Neural cell (in vitro differentiated cells): ENCODE data around the gene FREM2. TPM values are rescaled to one million over a fixed set of nuclear protein-coding genes. Genes with fewer than 3 reads are reported as not detected.

ENCODE experiments used
- H2AFZ ChIP-seq: fragments of 200-600, 300-800 bp; sonication (generic), shearing (Covaris generic); 2 replicates; pipeline ENCODE4 v1.6.0; 2014; ENCODE audit warnings: low read depth, mild to moderate bottlenecking, antibody characterized with exemption, low read length, moderate library complexity
- H3F3A ChIP-seq: fragments of 200-600 bp; shearing (Covaris generic); 2 replicates; pipeline ENCODE4 v1.6.1; 2016; ENCODE audit warnings: mild to moderate bottlenecking, moderate library complexity, mixed read lengths, antibody characterized with exemption, low read length; ENCODE audit not compliant: insufficient read depth, poor library complexity, severe bottlenecking
- H3K27ac ChIP-seq: fragments of 200-600, 300-800 bp; sonication (generic), shearing (Covaris generic); 2 replicates; pipeline ENCODE4 v1.5.1; 2014; ENCODE audit warnings: mild to moderate bottlenecking, low read length, moderate library complexity
- H3K27me3 ChIP-seq: fragments of 300-800, 200-600 bp; sonication (generic), shearing (Covaris generic); 2 replicates; pipeline ENCODE4 v1.6.0; 2014; ENCODE audit warnings: mild to moderate bottlenecking, low read depth, low read length, moderate library complexity; ENCODE audit not compliant: insufficient read depth
- H3K36me3 ChIP-seq: fragments of 300-800, 200-600 bp; sonication (generic), shearing (Covaris generic); 2 replicates; pipeline ENCODE4 v1.5.1; 2014; ENCODE audit warnings: mild to moderate bottlenecking, antibody characterized with exemption, low read length, moderate library complexity; ENCODE audit not compliant: insufficient read depth
- H3K4me2 ChIP-seq: fragments of 300-800, 200-600 bp; sonication (generic), shearing (Covaris generic); 2 replicates; pipeline ENCODE4 v1.6.0; 2014; ENCODE audit warnings: mild to moderate bottlenecking, low read length
- H3K4me3 ChIP-seq: fragments of 300-800, 200-600 bp; sonication (generic), shearing (Covaris generic); 2 replicates; pipeline ENCODE4 v1.5.1; 2014; ENCODE audit warnings: mild to moderate bottlenecking, low read length, moderate library complexity
- H3K79me2 ChIP-seq: fragments of 200-600 bp; shearing (Covaris generic); replicated peaks from 2 replicates; pipeline ENCODE4 v1.6.0; 2014; ENCODE audit warnings: mild to moderate bottlenecking, low read length, moderate library complexity; ENCODE audit not compliant: insufficient read depth
- H3K9ac ChIP-seq: fragments of 300-800, 200-600 bp; sonication (generic), shearing (Covaris generic); 2 replicates; pipeline ENCODE4 v1.6.1; 2016; ENCODE audit warnings: mild to moderate bottlenecking, low read length, mixed read lengths
- H3K9me2 ChIP-seq: fragments of 200-600 bp; shearing (Covaris generic); 2 replicates; pipeline ENCODE4 v1.6.1; 2016; ENCODE audit warnings: mild to moderate bottlenecking, low read length, mixed read lengths; ENCODE audit not compliant: insufficient read depth
- H3K9me3 ChIP-seq: fragments of 200-600, 300-800 bp; sonication (generic), shearing (Covaris generic); 2 replicates; pipeline ENCODE4 v1.6.1; 2016; ENCODE audit warnings: mild to moderate bottlenecking, mixed run types, low read length, moderate library complexity, mixed read lengths
- H4K20me1 ChIP-seq: fragments of 200-600 bp; shearing (Covaris generic); 2 replicates; pipeline ENCODE4 v1.6.1; 2016; ENCODE audit warnings: mild to moderate bottlenecking, mixed run types; ENCODE audit not compliant: insufficient read depth
- CTCF ChIP-seq: fragments of 450-650 bp; IDR thresholded peaks from 2 replicates; pipeline ENCODE4 v1.5.1; 2014; ENCODE audit warnings: antibody characterized with exemption, mild to moderate bottlenecking, moderate library complexity; ENCODE audit not compliant: poor library complexity, severe bottlenecking
- EP300 ChIP-seq: fragments of 450-650 bp; conservative IDR thresholded peaks from 2 replicates; pipeline ENCODE4 v1.6.1; 2014; ENCODE audit warnings: antibody characterized with exemption, mild to moderate bottlenecking, moderate library complexity; ENCODE audit not compliant: poor library complexity, severe bottlenecking
- EZH2 ChIP-seq: fragments of 200-600, 300-800 bp; shearing (Covaris generic), sonication (generic); IDR thresholded peaks from 2 replicates; pipeline ENCODE4 v1.6.1; 2014; ENCODE audit warnings: antibody characterized with exemption, low read length, borderline replicate concordance, mild to moderate bottlenecking; ENCODE audit not compliant: insufficient read depth, poor library complexity, severe bottlenecking
- MXI1 ChIP-seq: fragments of 450-650 bp; conservative IDR thresholded peaks from 2 replicates; pipeline ENCODE4 v1.6.1; 2014; ENCODE audit warnings: antibody characterized with exemption, mild to moderate bottlenecking; ENCODE audit not compliant: poor library complexity, severe bottlenecking
- POLR2AphosphoS5 ChIP-seq: IDR thresholded peaks from 2 replicates; pipeline ENCODE4 v1.6.1; 2012
- RAD21 ChIP-seq: fragments of 450-650 bp; conservative IDR thresholded peaks from 2 replicates; pipeline ENCODE4 v1.6.1; 2014; ENCODE audit warnings: antibody characterized with exemption, mild to moderate bottlenecking, moderate library complexity
- REST ChIP-seq: IDR thresholded peaks from 2 replicates; pipeline ENCODE4 v1.6.1; 2012; ENCODE audit warnings: borderline replicate concordance
- SMC3 ChIP-seq: fragments of 450-650 bp; conservative IDR thresholded peaks from 2 replicates; pipeline ENCODE4 v1.6.1; 2014; ENCODE audit warnings: antibody characterized with exemption, mild to moderate bottlenecking, moderate library complexity; ENCODE audit not compliant: poor library complexity
- TAF1 ChIP-seq: IDR thresholded peaks from 2 replicates; pipeline ENCODE4 v1.6.1; 2012; ENCODE audit warnings: low read depth
- polyA plus RNA-seq: library from polyadenylated mRNA; depleted of rRNA; stranded (reverse); fragments of >200 nt; gene quantifications from 2 replicates; pipeline ENCODE4 v1.2.3, GENCODE V29; 2014

Gene FREM2
- polyA plus RNA-seq, 1 donor from 2014 or later: 0.19 TPM

GRCh38 chr13:38785042-38785441 is 98.2 kb downstream of the FREM2 start:
- no peaks in the 10 kb centered on the region for H4K20me1 ChIP-seq
- H3K9me2 ChIP-seq: no peaks in the 10 kb centered on the region
- no peak overlapping the region for H3K4me3 ChIP-seq
- H3F3A ChIP-seq: no peaks in the 10 kb centered on the region
- no peaks in the 10 kb centered on the region for H3K9me3 ChIP-seq
- no peaks in the 10 kb centered on the region for H3K36me3 ChIP-seq
- TF ChIP-seq SMC3: no peak
- no peak for TF ChIP-seq RAD21
- no peak for TF ChIP-seq MXI1
- no peak for TF ChIP-seq EP300
- no peak for TF ChIP-seq POLR2AphosphoS5
- no peak for TF ChIP-seq CTCF
- H3K4me2 ChIP-seq: no peak overlapping the region
- H3K27me3 ChIP-seq: no peaks in the 10 kb centered on the region
- no peak overlapping the region for H3K9ac ChIP-seq
- H3K27ac ChIP-seq: no peak overlapping the region
- no peak overlapping the region for H2AFZ ChIP-seq
- H3K79me2 ChIP-seq: no peaks in the 10 kb centered on the region

GRCh38 chr13:38785490-38785889 is 98.6 kb downstream of the FREM2 start:
- Histone ChIP-seq H3K9me2 (no peaks in the 10 kb centered on the region), H3K27me3 (no peaks in the 10 kb centered on the region), H3K27ac (no peak overlapping the region), H3K36me3 (no peaks in the 10 kb centered on the region), H3K4me3 (no peak overlapping the region), H2AFZ (no peak overlapping the region), H3K79me2 (no peaks in the 10 kb centered on the region), H3F3A (no peaks in the 10 kb centered on the region), H3K9me3 (no peaks in the 10 kb centered on the region), H3K9ac (no peak overlapping the region), H4K20me1 (no peaks in the 10 kb centered on the region), H3K4me2 (no peak overlapping the region)
- TF ChIP-seq SMC3: no peak
- no peak for TF ChIP-seq MXI1
- no peak for TF ChIP-seq RAD21
- TF ChIP-seq REST: no peak
- no peak for TF ChIP-seq EP300
- no peak for TF ChIP-seq EZH2
- no peak for TF ChIP-seq CTCF
- TF ChIP-seq POLR2AphosphoS5: no peak
- no peak for TF ChIP-seq TAF1
